Limb (tissue), 2 donors: ENCODE measurements around the gene CAPN9.
"Not testable (repeated sequence)": the region's sequence is repeated elsewhere in the genome, so short reads cannot be mapped to it uniquely, and the experiment has no call there.

Source experiments
- DNase-seq, 2 donors: peaks; one replicate each; pipeline ENCODE4 v3.0.0-alpha.2; 2016; ENCODE audit errors: extremely low spot score in 2 of 2

CAPN9 gene

DNA sequence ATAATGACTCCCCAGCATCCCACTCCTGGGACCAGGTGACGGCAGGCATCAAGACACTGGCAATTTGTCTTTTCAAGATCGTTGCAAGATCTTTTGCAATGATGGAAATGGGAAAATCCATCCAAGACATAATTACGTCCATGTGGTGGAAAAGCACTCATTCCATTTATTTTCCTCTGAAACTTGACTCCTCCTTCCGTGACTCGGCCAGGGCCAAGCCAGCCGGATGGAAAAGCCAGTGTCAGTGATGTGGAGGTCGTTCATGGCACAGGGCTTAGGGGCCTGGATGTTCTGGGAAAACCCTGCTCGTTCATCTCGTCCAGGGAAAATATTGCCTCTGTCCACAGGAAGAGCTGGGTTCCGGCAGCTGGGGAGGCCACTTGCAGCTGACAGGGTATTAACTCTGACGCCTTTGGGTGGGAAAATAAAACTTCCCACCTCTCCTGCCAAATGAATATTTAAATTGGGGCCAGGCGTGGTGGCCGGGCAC, 74.9 kb downstream of the CAPN9 start:
- peak; percentile 64 to 79 for DNase-seq

DNA sequence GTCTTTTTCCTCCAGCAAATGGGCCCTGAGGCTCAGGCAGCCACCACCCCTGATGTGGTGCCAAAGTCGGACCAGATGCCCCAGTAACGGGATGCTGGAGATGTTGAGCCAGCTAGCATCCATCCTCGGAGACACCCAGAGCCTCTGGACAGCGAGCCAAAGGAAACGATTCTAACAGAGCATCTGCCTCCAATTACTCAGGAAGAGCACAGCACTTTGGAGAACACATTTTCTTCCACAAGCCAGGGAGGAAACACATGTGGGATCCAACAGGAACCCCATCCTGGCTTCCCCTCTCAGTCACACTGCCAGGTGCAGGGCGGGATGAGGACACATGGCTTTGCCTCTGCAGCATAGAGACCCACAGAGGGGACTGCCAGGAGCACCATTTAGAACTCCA, 76.2 kb downstream of the CAPN9 start:
- DNase-seq = peak; percentile 60 to 83

DNA sequence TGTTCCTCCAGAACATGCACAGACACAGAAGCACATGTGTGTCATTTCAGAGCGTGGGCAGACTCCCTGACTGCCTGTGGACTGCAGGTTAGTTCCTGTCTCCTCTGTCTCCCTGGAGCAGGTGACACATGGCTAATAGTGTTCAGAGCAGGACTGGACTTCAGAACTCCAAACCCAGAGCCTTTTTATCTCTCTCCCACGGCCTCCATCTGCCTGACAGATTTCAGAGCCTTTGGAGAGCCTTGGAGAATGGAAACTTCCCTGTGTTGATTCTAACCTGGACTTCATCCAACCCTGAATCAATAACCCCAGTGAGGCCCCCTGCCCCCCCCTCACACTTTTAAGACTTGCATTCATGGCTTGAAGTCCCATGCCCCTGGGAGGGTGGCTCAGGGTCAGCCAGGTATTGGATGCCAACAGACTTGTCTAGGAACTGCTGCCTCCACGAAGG, 76.8 kb downstream of the CAPN9 start:
- DNase-seq = peak in 1 of 2 donors; percentile 25

DNA sequence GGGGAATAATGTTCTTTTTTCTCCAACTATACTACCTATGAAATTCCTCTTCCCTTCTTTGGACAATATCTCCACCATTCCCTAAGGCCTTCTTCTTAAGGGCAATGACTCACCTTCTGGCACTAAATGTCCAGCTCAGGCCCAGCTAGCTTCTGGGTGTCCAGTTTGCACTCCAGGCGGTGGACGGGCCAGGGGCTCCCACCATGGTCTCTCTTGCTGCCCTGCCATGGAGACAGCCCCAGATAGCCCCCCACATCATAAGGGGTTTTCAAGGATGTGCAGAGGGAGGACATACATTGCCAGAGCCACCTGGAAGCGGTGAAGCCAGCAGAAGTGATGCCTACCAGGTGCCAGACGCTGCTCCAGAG, 77.3 kb downstream of the CAPN9 start:
- DNase-seq = no peak

DNA sequence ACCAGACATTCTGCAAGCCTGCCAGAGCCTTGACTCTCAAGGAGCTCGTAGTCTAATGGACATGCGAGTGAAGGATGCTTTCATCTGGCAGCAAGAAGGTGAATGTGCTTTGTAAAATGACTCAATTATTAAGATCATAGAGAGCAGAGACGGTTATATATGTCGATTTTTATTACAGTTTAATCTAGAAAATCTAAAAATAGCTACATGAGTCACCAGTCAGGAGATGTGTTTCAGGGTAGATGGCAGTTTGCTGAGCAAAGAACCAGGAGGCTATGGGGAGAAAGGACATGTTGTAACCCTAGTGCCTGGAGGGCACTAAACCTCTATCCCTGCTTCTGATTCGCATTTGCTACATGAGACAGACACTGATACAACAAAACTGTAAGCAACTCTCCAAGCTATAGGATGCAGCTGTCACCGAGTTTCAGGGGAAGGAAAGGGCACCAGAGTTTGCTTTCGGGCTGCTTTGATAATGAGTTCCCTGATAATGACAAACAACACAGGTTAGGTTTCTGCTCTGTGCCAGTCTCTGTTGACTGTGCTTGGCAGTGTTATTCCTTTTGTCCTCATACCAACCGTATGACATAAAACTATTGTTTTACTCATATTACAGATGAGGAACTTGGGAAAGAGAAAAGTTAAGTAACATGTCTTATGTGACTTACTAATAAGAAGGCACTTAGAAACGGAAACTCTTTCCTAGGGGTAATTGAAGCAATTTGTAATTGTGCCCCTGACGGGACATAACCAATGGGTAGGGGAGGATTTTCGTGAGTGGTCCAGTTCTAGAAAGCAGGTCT, 77.9 kb downstream of the CAPN9 start:
- DNase-seq = peak in 1 of 2 donors; percentile 32

DNA sequence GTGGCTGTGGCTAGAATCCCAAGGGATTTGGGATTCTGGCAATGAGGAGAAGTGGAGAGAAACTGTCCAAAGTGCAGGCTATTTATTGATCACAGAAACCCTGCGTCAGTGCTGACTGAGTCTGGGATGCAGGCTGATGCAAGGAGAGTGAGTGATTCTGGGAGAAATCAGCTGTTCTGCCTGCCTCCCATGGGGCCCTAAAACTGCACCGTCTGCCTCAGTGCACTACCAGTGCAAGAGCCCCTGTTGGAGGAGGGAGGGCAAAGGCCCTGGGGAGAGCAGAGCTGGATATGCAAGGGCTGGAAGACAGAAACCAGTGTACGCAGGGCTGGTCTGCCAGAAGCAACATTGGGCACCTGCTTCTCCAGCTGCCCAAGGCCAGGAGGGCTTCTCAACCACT, 78.6 kb downstream of the CAPN9 start:
- no peak for DNase-seq

DNA sequence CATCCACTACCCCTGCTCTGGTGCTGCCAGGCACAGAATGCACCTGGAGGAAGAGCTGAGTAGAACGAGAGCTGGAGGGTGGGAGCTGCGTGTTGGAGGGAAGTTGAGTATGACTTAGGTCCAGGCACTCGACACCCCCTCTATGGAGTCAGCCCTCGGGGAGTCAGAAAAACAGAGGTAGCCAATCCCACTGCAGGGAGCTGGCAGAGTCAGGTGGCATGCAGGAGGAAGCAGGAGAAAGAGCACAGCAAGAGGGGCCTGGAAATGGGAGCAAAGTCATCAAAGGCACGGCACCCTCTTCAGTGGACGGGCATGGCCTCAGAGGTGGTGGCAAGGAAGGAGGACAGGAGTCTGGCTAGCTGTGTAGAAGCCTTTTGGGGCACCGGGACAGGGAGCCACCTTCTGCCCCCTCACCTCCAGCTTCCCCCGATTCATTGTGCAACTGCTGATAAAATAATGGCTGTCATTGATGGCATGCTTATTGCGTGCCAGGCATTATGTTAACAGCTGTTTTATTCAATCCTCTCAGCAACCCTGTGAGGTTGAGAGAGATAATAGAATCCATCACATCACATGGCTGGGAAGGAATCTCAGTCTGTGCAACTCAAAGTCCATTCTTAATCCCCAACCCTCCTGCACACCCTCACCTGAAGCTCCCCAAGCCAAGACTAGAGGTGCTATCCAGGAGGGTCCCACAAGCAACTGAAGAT, 79.1 kb downstream of the CAPN9 start:
- no peak for DNase-seq

DNA sequence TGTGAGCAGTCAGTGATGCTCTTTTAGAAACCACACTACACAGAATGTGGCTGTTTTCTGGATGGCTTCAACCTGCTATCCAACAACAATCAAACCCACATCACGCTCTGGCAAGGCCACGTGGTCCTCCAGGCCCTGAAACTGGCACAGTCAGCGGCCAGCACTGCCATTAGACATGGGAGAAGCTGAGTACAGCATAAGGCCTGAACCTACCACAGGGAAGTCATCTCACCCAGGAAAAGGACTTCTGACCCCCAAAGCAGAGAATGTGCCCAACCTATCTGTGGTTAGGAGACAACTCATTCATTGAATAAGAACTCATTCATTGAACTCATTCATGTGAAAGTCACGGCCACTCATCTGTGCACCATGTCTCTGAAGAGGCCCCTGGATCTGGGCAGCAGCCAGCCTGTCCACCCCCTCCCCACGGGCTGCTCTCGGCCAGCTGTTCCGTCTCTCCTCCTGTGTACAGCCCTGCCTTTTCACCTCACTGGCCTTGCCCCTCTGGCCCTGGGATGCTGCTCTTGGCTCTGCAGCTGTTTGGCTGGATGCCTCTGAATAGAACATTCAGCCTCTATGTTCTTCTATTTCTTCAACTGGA, 80.0 kb downstream of the CAPN9 start:
- DNase-seq = peak in 1 of 2 donors; percentile 63

DNA sequence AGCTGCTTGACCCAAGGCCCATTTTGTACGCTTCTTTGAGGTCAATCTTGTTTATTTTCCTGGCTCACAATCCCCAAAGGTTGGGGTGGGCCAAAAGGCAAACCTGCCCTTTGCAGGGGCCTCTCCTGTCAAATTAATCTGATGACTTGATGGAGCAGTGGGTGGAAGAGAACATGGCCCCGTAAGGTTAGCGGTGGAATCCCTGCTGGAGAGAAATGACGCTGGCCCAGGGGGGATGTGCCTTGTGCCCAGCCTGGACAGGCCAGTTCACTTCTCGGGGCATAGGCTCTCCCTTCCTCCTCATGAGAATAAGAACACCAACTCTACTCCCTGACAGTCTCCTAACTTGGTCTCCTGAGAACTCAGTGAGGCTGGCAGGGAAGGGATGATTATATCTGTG, 80.6 kb downstream of the CAPN9 start:
- no peak for DNase-seq

DNA sequence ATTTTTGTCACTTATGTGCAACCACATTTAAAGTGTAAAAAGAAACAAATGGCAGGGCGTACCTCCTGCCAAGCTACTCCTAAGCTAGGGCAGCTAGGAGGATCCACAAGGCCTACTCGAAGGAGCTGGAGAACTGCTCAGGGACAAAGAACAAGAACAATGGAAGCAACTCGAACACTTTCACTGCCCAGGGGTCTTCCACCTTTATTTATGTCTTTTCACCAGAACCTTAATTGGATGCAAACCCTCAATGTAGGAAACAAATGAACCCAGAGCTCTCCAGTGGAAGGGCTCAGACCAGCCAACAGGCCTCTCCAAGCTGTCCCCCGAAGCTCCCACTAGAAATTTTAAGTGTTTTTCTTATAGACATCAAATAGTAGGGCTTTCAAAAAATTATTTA, 81.2 kb downstream of the CAPN9 start:
- DNase-seq = no peak

DNA sequence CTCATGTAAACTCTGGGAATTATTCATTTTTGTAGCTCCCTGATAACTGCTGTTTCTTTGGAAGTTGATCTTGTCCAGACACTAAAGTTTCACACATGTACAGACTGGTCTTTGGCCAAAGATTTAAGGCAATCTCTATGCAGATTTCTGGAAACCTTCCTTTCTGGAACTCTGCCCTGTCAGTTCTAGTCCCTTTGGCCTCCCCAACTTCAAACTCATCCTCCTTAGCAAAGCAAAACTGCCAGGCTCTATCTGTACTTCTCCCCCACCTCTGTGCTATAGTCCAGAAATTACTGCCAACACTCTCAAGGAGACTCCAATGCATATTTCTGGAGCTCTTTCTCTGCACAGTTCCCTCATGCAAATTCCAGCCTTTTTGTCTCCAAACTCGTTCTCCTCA, 84.6 kb downstream of the CAPN9 start:
- peak in 1 of 2 donors; percentile 31 for DNase-seq

DNA sequence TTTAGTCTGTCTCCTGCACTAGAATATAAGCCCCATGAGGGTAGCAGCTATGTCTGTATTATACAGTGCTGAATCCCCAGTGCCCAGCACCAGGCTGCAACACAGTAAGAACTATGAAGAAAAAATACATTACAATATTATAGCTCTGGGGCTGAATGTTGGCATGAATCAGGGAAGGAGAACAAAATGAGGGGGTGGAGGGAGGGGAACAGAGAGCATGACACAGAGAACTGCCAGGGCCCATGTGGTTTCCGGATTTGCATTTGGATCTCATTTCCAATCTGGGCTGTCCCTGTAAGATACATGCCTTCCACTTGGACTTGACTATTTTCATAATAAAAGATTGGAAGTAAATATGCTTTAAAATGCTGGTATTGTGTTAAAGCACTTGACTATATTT, 85.3 kb downstream of the CAPN9 start:
- DNase-seq = no peak

DNA sequence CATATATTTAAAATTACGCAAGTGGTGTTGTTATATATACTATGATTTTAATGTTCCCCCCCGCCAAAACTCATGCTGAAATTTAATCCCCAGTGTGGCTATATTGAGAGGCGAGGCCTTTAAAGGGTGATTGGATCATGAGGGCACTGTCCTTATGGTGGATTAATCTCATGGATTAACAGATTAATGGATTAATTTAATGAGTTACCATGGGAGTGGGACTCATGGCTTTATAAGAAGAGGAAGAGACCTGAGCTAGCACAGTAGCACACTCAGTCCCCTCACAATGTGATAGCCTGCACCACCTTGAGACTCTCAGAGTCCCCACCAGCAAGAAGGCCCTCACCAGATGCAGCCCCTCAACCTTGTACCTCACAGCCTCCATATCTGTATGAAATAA, 86.3 kb downstream of the CAPN9 start:
- DNase-seq = no peak

DNA sequence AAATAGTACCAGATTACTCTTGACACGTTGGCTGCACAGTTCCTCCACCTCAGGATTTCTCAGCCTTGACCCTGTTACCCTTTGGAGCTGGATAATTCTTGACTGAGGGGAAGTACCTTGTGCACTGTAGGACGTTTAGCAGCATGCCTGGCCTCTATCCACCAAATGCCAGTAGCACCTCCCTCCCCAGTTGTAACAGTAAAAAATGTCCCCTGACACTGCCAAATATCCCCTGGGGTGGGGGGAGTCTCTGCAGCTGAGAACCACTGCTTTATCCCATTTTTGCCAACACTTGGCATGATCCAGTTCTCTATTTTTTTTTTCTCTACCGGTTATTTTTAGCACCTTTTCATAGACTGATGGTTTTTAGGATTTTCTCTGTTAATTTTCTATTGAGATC, 87.1 kb downstream of the CAPN9 start:
- no peak for DNase-seq

DNA sequence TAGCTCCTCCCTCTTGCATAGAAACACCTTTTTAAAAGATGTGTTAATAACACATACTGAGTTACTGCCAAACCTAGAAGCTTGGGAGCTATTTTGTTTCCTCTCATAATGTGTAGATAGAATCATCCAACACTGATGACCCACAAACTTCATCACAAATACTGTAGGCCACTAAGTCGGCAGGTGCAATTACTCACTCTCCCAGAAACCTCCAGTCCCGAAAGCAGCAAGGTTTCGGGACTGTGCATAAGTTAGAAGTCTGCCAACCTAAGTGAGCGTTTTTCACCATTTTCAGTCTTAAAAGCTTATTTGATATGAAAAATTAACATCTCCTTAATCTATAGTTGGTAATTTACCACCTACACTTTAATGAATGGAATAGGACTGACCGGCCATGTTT, 89.2 kb downstream of the CAPN9 start:
- DNase-seq = no peak

DNA sequence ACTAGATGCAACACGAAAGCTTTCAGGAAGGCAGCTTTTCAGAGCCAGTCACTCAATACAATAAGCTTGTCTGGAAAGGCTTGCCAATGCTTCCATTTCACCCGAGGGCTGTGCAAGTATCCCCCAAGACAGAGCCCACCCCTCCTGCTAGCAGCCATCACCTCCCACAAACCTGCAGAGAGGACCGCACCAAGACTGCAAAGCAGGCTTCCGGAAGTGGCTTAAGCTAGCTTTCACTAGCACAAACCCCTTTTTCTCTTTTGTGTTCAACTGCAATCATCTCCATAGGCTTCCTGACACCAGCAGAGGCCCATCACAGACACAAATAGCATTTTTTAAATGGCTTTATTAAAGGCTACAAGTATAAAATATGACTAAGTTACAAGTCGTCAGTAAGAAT, 89.6 kb downstream of the CAPN9 start:
- DNase-seq = no peak

DNA sequence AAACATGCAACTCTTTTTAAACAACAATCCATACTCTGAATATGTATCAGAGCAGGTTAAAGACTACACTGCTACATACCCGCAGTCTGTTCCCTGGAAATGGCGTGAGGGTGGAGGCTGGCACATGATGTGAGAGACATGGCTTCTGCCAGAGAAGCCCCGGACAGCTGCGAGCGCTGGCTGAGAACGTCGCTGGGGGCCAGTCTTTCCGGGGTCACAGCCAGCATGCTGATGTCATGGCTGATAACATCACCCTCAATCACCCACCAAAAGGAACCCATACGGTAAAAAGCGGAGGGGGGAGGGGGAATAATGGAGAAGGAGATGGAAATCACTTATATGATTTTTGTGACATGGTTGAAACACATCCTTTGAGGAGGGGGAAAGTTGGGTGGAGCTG, 92.0 kb downstream of the CAPN9 start:
- DNase-seq = no peak

DNA sequence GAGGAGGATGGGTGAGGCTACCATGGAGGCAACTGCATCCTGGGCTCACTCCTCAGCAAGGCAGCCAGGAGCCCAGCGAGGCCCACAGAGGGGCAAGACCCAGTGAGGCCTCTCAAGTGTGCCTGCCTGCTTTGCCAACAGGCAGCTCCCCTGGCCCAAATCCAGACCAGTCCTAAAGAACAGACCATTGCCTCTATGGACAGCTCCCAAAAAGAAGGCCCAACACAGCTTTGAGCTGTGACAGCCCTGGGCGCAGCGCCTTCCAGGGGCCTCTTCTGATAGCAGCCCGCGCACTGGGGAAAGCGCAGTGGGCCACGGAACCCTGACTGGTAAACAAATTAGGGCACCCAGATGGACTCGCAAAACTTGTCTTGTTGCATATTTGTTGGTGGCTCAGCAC, 95.6 kb downstream of the CAPN9 start:
- DNase-seq = no peak

DNA sequence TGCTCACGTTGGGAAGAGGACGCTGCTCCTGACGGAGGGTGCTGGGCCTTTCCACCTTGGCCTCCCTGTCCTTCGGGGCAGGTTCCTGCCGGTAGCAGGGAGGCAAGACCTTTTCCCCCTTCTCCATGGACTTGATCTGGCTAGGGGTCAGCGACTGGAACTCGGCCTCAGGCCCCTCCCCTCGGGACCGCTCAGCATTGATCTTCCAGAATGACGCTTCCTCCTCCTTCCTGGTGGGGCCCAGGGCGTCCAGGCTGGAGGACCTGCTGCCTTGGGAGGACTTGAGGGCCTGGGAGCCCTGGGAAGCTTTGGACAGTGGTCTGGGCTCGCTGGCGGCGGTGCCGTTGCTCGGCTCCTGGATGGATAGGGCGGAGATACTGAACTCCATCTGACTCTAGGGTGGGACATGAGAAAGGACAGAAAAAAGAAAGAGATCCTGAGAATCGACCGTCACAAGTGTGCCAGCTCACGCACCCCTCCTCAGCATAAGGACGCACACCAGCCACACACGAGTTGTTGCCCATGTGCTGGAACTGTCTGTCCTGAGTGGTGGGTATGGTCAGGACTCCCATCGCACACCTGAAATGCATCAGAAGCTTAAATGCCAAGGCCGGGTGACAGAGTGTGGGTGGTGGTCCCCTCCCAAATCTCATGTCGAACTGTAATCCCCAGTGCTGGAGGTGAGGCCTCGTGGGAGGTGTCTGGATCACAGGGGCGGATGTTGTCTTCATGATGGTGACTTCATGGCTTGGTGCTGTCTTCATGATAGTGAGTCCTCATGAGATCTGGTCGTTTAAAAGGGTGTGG, 96.5 kb downstream of the CAPN9 start:
- no peak for DNase-seq

DNA sequence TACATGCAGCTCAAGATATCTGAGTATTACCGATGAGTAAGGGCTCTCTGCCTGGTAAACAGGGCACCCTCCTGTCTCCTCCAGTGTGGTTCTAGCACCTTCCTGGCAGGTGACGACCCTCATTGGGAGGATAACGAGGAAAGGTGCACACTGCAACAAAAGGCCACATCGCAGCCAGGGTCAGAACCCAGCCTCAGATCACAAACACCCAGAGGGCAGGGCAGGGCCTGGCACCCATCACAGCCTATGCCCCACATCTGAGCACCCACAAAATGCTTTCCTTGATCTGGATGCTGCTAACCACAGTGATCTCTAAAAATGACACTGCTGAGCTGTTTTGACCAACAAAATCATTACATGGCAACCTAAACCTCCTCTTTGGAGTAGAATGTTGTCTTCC, 97.4 kb downstream of the CAPN9 start:
- DNase-seq = no peak

DNA sequence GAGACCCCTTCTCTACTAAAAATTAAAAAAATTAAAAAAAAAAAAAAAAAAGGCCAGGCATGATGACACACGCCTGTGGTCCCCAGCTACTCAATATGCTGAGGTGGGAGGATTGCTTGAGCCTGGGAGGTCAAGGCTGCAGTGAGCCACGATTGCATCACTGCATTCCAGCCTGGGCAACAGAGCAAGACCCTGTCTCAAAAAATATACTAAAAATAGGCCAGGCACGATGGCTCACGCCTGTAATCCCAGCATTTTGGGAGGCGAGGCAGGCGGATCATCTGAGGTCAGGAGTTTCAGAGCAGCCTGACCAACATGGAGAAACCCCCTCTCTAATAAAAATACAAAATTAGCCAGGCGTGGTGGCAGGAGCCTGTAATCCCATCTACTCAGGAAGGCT, 98.0 kb downstream of the CAPN9 start:
- DNase-seq = not testable (repeated sequence)

DNA sequence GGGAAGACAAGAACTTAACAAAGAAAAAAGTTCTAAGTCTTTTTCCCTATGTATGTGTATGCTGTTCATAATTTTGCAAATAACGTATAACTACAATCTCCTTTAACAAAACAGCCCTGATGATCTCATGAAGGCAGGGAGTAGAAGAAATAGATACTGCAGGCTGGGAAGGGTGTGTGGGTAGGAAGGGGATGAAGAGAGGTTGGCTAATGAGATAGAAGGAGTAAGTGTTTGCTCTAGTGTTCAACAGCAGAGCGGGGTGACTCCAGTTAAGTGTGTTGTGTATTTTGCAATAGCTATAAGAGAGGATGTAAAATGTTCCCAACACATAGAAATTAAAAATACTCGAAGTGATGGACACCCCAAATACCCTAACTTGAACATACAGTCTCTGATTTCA, 101.0 kb downstream of the CAPN9 start:
- no peak for DNase-seq
